Activated CD4-positive, alpha-beta memory T cell treated with anti-CD3 and anti-CD28 coated beads, Interleukin-2, amount 10 ng/mL, durations not matched to agents 7 days and 5 days (primary cell): ENCODE results near the gene LHFPL2. TPM values are rescaled to one million over a fixed set of nuclear protein-coding genes. Genes with fewer than 3 reads are reported as not detected.

Experiments used
- CTCF ChIA-PET: fragments of 350-600 bp; sonication (Branson Sonifier 250); formaldehyde crosslinking; loops from one replicate; lab custom pipeline; 2021; ENCODE audit warnings: antibody characterized with exemption, inconsistent platforms; lab: Charles Lee
- POLR2A ChIA-PET: fragments of 350-600 bp; sonication (Branson Sonifier 250); formaldehyde crosslinking; loops from one replicate; lab custom pipeline; 2021; ENCODE audit warnings: antibody characterized with exemption; lab: Charles Lee
- DNase-seq: peaks from one replicate; pipeline ENCODE4 v3.0.0-alpha.2; 2020
- H3K27ac Mint-ChIP-seq: one replicate; pipeline ENCODE4 v1.8.0; 2021; ENCODE audit warnings: mild to moderate bottlenecking, mixed read lengths
- H3K27me3 Mint-ChIP-seq: one replicate; pipeline ENCODE4 v1.8.0; 2021; ENCODE audit warnings: mixed read lengths
- H3K36me3 Mint-ChIP-seq: one replicate; pipeline ENCODE4 v1.8.0; 2021; ENCODE audit warnings: low read depth, mixed read lengths
- H3K4me1 Mint-ChIP-seq: one replicate; pipeline ENCODE4 v1.8.0; 2021; ENCODE audit warnings: mixed read lengths
- H3K4me3 Mint-ChIP-seq: one replicate; pipeline ENCODE4 v1.8.0; 2021; ENCODE audit warnings: mild to moderate bottlenecking, mixed read lengths
- H3K9me3 Mint-ChIP-seq: one replicate; pipeline ENCODE4 v1.8.0; 2021; ENCODE audit warnings: mixed read lengths
- total RNA-seq, 2 experiments: library from RNA; stranded (reverse); gene quantifications; one replicate each; pipeline ENCODE4 v1.2.3, GENCODE V29; 2021

The LHFPL2 gene
- total RNA-seq, 2 experiments from 2014 or later, result 0.18 to 0.30 TPM

DNA sequence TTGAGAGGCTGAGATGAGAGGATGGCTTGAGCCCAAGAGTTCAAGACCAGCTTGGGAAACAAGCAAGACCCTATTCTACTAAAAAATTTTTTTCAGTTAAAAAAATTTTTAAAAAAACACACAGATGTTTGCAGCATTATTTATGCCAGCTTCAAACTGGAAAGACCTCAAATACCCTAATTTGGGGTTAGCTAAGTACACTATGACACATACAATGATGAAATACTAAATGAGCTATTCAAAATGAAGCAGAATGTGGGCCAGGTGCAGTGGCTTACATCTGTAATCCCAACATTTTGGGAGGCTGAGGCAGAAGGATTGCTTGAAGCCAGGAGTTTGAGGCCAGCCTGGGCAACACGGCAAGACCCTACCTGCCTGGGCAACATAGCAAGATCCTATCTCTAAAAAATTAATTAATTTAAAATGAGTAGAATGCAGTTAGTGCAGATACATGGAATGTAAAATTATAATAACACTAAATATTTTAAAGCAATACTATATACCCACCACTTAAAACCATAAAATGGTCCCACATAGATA lies 44.9 kb downstream of the LHFPL2 start:
- CTCF ChIA-PET, result no interaction called here
- POLR2A ChIA-PET, result no interaction called here
- Mint-ChIP-seq H3K27me3 (peaks cover 17% of the 10 kb centered on the region), H3K4me1 (no peaks in the 10 kb centered on the region), H3K4me3 (no peak overlapping the region), H3K27ac (no peak overlapping the region), H3K9me3 (no peaks in the 10 kb centered on the region), H3K36me3 (no peaks in the 10 kb centered on the region)
- no peak for DNase-seq

DNA sequence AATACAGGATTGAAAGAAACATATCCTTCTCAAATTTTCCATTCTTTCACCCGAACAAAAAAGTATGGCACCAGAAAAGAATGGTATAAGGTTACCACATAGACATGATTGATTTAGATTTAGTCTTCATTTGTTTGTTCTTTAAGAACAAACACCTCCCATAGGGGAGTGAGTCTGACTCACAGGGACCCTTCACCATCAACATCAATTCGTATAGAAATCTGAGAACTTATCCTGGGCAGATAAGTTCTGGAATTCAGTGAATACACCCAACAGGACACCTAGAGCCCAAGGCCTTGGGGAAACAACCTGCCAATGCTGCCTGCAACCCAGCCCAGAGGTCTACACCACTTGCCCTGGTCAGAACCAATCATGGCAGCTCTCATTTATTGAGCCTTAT lies 46.2 kb downstream of the LHFPL2 start:
- CTCF ChIA-PET, result no interaction called here

DNA sequence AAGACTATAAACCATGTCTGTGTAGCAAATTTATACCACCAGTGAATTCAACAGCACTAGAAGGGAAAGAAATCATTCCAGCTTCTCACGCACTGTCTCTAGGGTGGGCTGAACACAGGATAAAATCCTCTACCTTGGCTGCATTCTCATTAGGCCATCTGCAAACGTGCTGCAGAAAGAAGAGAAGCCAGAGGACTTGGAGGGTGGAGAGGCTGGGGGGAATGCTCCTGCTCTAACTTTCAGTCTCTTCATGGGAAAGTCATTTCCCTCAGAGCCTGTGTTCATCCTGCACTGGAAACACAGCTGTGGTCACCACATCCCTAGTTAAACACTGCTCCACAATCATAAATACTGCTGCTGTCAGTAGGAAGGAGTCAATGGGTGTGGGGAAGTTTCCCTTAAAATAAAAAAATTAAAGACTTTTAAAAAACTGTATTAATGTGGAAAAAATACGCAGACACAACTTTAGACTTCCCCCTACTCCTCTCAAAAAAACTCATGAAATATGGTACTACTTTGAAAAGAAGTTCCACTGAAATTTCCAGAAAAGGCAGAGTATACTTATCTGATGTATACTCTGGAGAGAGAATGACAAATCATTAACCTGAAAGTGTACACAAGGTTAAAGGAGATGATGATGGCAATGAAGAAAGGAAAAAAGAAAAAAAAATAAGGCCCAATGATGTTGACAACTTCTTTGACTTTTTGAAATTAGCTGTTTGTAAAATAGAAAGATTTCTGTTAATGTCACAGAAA lies 46.8 kb downstream of the LHFPL2 start:
- no peaks in the 10 kb centered on the region for H3K4me1 Mint-ChIP-seq
- DNase-seq, result no peak
- no peaks in the 10 kb centered on the region for H3K36me3 Mint-ChIP-seq
- POLR2A ChIA-PET, result no interaction called here
- H3K4me3 Mint-ChIP-seq, result no peak overlapping the region
- peaks cover 15% of the 10 kb centered on the region for H3K27me3 Mint-ChIP-seq
- CTCF ChIA-PET, result no interaction called here
- no peak overlapping the region for H3K27ac Mint-ChIP-seq
- no peaks in the 10 kb centered on the region for H3K9me3 Mint-ChIP-seq

More for the DNA sequence above, 46.2 kb downstream of the LHFPL2 start:
- Mint-ChIP-seq H3K27me3 (peaks cover 15% of the 10 kb centered on the region), H3K36me3 (no peaks in the 10 kb centered on the region), H3K9me3 (no peaks in the 10 kb centered on the region), H3K27ac (no peak overlapping the region), H3K4me1 (no peaks in the 10 kb centered on the region), H3K4me3 (no peak overlapping the region)
- POLR2A ChIA-PET, result no interaction called here
- DNase-seq, result no peak

DNA sequence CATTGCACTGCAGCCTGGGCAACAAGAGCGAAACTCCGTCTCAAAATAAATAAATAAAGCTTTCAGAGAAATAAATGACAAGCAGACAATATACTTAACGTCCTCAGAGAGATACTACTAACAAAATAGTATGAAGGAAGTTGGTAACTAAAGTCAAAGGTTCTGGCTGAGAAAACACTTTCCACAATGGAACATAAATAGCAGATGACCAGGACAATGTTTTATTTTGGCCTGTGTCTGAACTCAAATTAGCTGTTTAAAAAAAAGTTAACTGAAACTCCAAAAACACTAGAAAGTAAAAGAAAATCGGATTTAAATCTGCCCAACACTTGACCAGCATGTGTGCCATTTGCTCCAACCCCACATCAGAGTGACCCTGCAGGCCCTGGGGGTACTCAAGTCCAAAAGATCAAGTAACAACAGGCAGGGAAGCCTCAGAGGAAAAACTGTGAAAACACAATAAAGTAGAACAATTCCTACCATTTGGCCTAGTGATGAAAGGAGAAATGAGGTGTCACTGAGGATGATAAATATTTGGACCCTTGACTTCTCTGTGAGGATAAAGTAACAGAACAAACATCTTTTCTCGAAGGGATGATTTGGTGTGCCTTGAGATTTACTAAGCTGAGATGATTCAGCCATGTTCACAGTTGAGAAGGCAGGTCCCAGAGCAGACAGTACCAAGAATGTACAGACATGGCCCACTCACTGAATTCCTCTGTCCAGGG lies 47.7 kb downstream of the LHFPL2 start:
- Mint-ChIP-seq H3K9me3 (no peaks in the 10 kb centered on the region), H3K27me3 (peaks cover 15% of the 10 kb centered on the region), H3K4me1 (no peaks in the 10 kb centered on the region), H3K36me3 (no peaks in the 10 kb centered on the region), H3K27ac (no peak overlapping the region), H3K4me3 (no peak overlapping the region)
- POLR2A ChIA-PET, result no interaction called here
- CTCF ChIA-PET, result no interaction called here
- no peak for DNase-seq

DNA sequence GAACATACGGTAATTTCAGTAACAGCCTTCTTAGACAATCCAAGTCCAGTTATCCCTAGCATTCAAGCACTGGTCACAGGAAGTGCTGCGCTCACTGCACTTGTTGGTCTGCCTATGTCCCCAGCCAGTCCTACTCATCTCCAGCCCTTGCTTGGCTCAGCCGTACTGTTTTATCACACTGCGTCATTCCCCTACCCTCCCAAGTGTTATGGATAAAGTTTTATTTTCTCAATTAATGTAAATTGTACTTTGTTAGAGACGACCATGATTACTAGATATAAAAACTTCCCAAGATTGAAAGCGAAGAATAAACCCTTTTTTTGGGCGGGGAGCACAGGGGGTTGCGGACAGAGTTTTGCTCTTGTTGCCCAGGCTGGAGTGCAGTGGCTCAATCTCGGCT lies 49.6 kb downstream of the LHFPL2 start:
- Mint-ChIP-seq H3K4me1 (no peaks in the 10 kb centered on the region), H3K27ac (no peak overlapping the region), H3K27me3 (peaks cover 9% of the 10 kb centered on the region), H3K36me3 (no peaks in the 10 kb centered on the region), H3K9me3 (no peaks in the 10 kb centered on the region), H3K4me3 (no peak overlapping the region)
- DNase-seq, result no peak
- ChIA-PET CTCF (no interaction called here), POLR2A (no interaction called here)

DNA sequence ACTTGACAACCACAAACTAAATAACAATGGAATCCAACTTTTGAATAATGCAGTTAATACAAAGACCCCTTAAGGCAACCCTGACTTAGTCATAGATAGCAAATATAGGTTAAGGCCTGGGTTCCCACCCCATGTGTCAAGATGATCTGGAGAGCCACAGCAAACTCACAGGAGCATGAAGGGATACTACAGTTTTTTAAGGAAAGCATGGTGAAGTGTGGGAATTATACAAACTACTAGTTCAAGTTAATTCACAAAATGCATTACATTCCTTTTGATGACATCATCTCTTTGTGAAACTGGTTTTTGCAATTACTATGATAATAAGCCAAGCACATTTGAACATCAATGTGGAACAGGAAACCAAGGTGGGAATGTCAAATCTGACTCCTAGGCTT lies 50.6 kb downstream of the LHFPL2 start:
- no peaks in the 10 kb centered on the region for H3K9me3 Mint-ChIP-seq
- CTCF ChIA-PET, result no interaction called here
- H3K27ac Mint-ChIP-seq, result no peak overlapping the region

DNA sequence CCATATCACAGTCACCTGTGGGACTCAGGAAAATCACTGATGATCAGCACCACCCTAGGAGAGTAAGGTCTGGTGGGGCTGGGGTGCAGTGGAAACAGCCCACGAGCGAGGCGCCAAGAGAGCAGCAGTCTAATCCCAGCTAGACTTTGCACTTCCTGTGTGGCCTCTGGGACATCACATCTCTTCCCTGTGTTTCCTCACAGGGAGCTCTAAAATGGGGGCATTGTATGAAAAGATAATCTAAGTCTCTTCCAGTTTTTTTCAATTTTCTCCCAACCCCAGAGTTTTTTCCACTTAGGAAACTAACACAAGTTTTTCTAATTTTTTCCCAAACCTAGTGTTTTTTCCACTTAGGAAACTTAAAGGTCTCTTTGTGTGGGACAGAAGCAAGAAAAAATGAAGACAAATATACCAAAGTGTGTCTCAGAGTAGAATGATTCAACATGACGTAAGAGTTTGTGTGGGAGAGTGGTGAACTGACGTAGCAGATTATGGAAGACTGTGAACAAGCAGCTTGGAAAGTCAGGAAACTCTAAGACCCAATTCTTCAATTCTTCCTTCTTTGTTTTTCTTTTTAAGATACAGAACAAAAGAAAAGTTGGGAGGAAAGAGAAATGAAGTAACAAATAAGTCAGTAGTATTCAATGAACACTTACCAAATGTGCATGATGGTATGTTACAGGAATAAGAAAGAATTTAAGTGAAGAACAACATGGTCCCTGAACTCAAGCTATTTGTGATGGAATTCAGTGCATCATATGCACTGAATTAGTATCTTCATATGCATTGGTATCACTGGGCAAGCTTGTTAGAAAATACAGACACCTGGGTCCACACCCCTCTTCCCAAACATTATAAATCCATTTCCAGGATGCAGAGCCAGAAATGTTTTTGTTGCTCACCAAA lies 51.3 kb downstream of the LHFPL2 start:
- CTCF ChIA-PET, result no interaction called here
- Mint-ChIP-seq H3K9me3 (no peaks in the 10 kb centered on the region), H3K4me1 (peaks cover 1% of the 10 kb centered on the region)

More for the DNA sequence above, 50.6 kb downstream of the LHFPL2 start:
- no peaks in the 10 kb centered on the region for H3K4me1 Mint-ChIP-seq
- H3K4me3 Mint-ChIP-seq, result no peak overlapping the region
- POLR2A ChIA-PET, result no interaction called here
- DNase-seq, result no peak
- H3K27me3 Mint-ChIP-seq, result peaks cover 19% of the 10 kb centered on the region
- no peaks in the 10 kb centered on the region for H3K36me3 Mint-ChIP-seq

DNA sequence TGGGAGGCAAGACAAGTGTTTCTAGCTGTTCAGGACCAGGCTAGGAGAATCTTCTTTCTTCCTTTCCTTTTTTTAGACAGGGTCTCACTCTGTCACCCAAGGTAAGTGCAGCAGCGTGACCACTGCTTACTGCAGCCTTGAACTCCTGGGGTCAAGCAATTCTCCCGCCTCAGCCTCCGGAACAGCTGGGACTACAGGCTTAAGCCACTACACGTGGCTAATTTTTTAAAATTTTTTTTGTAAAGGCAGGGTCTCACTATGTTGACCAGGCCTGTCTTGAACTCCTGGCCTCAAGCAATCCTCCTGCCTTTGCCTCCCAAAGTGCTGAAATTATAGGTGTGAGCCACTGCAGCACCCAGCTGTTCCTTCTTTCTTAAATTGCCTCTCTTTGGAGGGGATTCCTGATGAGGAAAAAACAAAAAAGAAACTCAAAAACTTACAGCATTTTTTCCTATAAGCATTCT lies 53.1 kb downstream of the LHFPL2 start:
- POLR2A ChIA-PET, result no interaction called here
- H3K27ac Mint-ChIP-seq, result no peak overlapping the region

More for the DNA sequence above, 51.3 kb downstream of the LHFPL2 start:
- Mint-ChIP-seq H3K4me3 (no peak overlapping the region), H3K36me3 (no peaks in the 10 kb centered on the region), H3K27ac (no peak overlapping the region), H3K27me3 (peaks cover 20% of the 10 kb centered on the region)
- POLR2A ChIA-PET, result no interaction called here
- no peak for DNase-seq

DNA sequence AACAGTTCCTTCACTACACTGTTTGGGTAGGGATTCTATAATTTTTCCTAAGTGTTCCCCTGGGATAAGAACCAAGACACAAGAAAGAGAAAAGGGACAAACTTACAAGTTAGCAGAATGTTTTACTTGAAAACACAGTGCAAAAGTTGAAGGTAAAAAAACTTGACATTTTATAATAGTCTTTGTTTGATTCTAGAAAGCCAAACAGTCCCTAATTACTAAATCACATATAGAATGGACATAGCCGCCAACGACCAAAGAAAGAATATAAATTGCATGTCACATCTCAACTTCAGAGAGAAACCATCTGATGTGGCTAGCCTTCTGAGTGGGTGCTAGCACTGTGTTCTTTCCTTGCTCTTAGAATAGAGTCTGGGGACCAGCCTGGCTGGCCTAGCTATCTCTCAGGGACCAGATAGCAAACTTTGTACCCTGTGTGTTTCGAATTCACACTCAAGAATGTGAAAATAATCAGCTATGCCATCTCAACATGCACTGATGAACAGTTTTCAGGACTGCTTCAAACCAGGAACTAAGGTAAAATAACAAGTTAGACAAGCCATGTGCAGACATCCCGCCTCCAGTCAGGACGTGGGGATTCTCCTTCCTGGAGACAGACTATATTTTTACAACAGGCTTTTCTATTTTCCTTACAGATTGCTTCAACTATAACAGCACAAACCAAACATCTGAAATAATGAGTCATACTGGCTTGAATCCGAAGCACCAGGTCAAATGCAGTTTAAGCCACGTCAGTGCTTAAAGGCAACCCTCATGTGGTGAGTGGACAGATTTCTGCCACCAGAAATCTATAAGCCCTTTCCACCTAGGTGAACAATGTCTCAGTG lies 53.7 kb downstream of the LHFPL2 start:
- Mint-ChIP-seq H3K4me1 (peaks cover 2% of the 10 kb centered on the region), H3K9me3 (no peaks in the 10 kb centered on the region), H3K36me3 (no peaks in the 10 kb centered on the region), H3K4me3 (no peak overlapping the region), H3K27me3 (peaks cover 22% of the 10 kb centered on the region), H3K27ac (no peak overlapping the region)
- ChIA-PET CTCF (no interaction called here), POLR2A (no interaction called here)
- no peak for DNase-seq

More for the DNA sequence above, 53.1 kb downstream of the LHFPL2 start:
- H3K27me3 Mint-ChIP-seq, result peaks cover 21% of the 10 kb centered on the region
- no peak overlapping the region for H3K4me3 Mint-ChIP-seq
- no peaks in the 10 kb centered on the region for H3K9me3 Mint-ChIP-seq
- CTCF ChIA-PET, result no interaction called here
- DNase-seq, result no peak
- no peaks in the 10 kb centered on the region for H3K36me3 Mint-ChIP-seq
- H3K4me1 Mint-ChIP-seq, result peaks cover 2% of the 10 kb centered on the region

DNA sequence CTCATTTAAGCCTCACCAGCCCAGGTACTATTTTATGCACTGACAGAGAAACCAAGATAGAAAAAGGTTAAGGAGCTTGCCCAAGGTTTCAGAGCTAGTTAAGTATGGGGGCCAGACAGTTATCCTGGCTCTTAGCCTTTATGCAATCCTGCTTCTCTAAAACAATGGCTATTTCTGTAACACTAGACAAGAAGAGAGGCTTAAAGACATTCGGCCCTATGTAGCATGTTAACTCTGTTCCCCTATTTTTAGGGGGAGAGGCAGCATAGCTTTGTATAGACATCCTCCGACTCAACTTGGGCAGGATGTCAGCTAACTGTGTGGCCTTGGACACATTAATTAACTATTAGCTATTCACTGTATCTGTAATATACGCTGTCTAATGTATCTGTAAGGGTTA lies 54.6 kb downstream of the LHFPL2 start:
- ChIA-PET CTCF (no interaction called here), POLR2A (no interaction called here)
- H3K27me3 Mint-ChIP-seq, result peaks cover 22% of the 10 kb centered on the region
- H3K36me3 Mint-ChIP-seq, result no peaks in the 10 kb centered on the region
- H3K9me3 Mint-ChIP-seq, result no peaks in the 10 kb centered on the region
- H3K4me3 Mint-ChIP-seq, result no peak overlapping the region
- peaks cover 2% of the 10 kb centered on the region for H3K4me1 Mint-ChIP-seq
- no peak overlapping the region for H3K27ac Mint-ChIP-seq
- DNase-seq, result no peak

DNA sequence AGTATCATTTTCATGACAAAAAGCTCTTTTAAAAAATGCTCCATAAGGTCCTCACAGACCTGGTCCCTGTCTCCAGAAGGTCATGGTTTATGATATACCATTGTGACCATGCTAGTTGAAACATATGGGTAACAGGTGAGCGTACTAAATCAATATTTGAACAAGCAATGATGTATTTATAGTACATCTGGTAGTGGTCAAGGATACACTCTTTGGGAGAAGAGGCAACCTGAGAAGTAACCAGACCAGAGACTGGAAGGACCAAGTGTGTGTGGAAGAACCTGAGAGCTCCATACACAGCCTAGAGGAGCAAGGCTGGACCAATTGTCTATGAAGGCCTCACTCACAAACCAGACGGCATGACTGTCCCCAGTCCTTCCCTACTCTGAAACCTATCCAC lies 55.1 kb downstream of the LHFPL2 start:
- Mint-ChIP-seq H3K4me1 (peaks cover 2% of the 10 kb centered on the region), H3K27me3 (peaks cover 22% of the 10 kb centered on the region), H3K4me3 (no peak overlapping the region), H3K27ac (no peak overlapping the region), H3K36me3 (no peaks in the 10 kb centered on the region), H3K9me3 (no peaks in the 10 kb centered on the region)
- DNase-seq, result no peak
- POLR2A ChIA-PET, result no interaction called here
- CTCF ChIA-PET, result no interaction called here

DNA sequence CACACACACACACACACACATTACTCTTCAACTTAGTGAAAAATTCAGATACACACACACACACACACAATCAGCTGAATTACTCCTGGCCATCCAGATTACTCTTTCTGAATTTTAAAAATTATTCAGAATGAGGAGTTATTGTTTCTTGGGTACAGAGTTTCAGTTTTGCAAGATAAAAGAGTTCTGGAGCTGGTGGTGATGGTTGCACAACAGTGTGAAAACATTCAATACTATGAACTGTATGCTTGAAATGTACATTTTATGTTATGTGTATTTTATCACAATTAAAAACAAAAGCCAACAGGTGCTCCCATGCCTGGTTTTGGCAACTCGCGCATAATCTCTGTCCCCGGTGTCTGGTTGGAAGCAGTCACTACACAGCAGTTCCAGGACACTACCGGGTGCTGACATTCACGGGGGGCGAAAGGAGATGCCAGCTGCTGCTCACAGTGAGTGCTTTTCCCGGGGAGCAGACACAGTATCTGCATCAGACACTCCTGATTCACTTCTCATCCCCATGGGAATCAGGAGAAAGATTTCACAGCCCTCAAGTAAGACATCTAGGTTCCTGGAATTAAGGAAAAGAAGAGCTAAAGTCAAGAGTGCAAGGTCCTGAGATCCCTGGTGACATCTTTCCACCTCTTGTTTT lies 55.7 kb downstream of the LHFPL2 start:
- Mint-ChIP-seq H3K4me3 (no peak overlapping the region), H3K27me3 (peaks cover 21% of the 10 kb centered on the region)
- CTCF ChIA-PET, result no interaction called here

More for the DNA sequence above, 55.7 kb downstream of the LHFPL2 start:
- H3K27ac Mint-ChIP-seq, result no peak overlapping the region
- no peaks in the 10 kb centered on the region for H3K9me3 Mint-ChIP-seq
- no peaks in the 10 kb centered on the region for H3K36me3 Mint-ChIP-seq
- H3K4me1 Mint-ChIP-seq, result peaks cover 2% of the 10 kb centered on the region
- POLR2A ChIA-PET, result no interaction called here
- no peak for DNase-seq
